Posterior vena cava (tissue), 2 donors: Measurements from ENCODE around the gene CYFIP2. TPM values are rescaled to one million over a fixed set of nuclear protein-coding genes. Genes with fewer than 3 reads are reported as not detected.
"Not testable (repeated sequence)": the region's sequence is repeated elsewhere in the genome, so short reads cannot be mapped to it uniquely, and the experiment has no call there.

ENCODE experiments used
- DNase-seq: peaks from one replicate; pipeline ENCODE4 v3.0.0-alpha.2; 2020; ENCODE audit warnings: low spot score
- intact Hi-C, 2 donors: fragments of 100-400 bp; cut with DNase I; formaldehyde crosslinking; loops; one replicate each; pipeline versions ENCODE4 v1.14.1 to v1.14.2; 2022 to 2023
- total RNA-seq, 2 donors: library from RNA; stranded (reverse); fragmentation: NEBNext Ultra II Directional; extraction: Animal tissue kit (Norgen Biotek cat#: 25700); gene quantifications; one replicate each; pipeline ENCODE4 v1.2.1, GENCODE V29; 2021
- donor health status: DM: yes; HTN: yes; CAD: no.
- donor health status: DM: yes; HTN: yes; CAD: no.

Gene CYFIP2
- total RNA-seq, 2 donors from 2014 or later = 96.6 to 109 TPM

- intact Hi-C loops = no loop called here
- DNase-seq = no peak
Observed at GRCh38 chr5:157400741-157401495, 135.0 kb downstream of the CYFIP2 start.

GRCh38 chr5:157415838-157416237 is 149.9 kb downstream of the CYFIP2 start:
- intact Hi-C loops = no loop called here

DNA sequence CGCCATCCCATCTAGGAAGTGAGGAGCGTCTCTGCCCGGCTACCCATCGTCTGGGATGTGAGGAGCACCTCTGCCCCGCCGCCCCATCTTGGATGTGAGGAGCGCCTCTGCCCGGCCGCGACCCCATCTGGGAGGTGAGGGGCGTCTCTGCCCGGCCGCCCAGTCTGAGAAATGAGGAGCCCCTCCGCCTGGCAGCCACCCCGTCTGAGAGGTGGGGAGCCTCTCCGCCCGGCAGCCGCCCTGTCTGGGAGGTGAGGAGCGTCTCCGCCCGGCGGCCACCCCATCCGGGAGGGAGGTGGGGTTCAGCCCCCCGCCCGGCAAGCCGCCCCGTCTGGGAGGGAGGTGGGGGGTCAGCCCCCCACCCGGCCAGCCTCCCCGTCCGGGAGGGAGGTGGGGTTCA is 153.6 kb downstream of the CYFIP2 start:
- intact Hi-C loops, DNase-seq: not testable (repeated sequence)

More at GRCh38 chr5:157415838-157416237, 149.9 kb downstream of the CYFIP2 start:
- DNase-seq = no peak

- DNase-seq, intact Hi-C loops: not testable (repeated sequence)
Observed at GRCh38 chr5:157429920-157430319, 164.0 kb downstream of the CYFIP2 start.

DNA sequence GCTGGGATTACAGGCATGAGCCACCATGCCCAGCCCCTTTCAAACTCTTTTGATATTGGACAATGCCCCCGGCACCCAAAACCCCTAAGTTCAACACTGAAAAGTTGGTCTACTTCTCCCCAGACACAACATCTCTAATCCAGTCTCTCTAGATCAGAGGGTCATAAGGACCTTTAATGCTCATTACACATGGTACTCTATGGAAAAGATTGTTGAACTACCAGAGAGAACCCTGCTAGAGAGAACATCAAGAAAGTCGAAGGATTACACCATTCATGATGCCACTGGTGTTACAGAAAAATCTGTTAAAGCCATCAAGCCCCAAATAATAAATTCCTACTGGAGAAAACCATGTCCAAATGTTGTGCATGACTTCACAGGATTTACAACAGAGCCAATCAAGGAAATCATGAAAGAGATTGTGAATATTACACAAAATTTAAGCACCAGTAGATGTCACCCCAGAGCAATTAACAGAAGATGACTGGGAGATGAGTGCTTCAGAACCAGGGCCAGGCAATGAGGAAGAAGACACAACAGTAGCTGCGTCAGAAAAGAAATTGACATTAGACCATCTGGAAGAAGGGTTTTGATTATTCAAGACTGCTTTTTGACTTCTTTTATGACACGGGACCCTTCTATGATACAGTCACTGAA is 165.7 kb downstream of the CYFIP2 start:
- intact Hi-C loops = no loop called here
- no peak for DNase-seq

DNA sequence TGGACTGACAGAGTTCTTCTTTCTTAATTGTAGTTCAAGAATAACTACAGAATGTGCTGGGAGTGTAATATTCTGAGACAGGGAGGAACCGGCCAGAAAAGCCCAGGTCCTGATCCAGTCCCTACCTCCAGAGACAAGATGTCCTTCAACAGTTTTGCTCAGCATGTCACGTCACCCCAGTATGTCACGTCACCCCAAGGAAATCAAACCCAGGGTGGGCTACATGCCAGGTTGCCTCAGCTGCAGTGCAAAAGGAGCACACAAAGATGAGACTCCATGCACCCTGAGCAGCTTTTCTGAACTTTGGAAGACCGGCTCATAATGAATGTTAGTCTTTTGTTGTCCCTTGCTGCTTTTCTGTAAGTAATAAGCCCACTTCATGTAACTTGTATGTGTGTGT is 168.2 kb downstream of the CYFIP2 start:
- intact Hi-C loops = no loop called here
- no peak for DNase-seq

DNA sequence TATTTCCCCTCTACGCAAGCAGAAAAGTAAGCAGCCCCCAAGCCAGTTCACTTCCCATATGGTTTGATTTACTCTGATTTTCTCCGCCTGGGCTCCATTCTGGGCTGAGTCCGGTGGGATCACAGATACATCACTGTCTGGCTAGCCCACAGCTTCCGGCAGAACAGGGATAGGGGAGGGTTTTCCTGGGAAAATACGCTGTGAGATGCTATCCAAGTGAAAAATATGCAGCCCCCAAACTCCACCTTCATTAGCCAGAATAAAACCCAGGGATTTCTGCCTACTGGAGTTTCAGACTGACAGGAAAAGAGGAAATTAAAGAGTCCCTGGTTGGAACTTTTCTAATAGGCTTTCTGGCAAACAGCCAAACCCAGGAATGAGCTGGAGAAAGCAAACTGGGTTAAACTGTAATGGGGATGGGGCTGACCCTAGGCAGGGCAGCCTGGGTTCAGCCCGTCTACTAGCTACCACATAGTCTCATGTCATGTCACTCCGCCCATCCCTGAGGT is 177.2 kb downstream of the CYFIP2 start:
- intact Hi-C loops = no loop called here
- no peak for DNase-seq

DNA sequence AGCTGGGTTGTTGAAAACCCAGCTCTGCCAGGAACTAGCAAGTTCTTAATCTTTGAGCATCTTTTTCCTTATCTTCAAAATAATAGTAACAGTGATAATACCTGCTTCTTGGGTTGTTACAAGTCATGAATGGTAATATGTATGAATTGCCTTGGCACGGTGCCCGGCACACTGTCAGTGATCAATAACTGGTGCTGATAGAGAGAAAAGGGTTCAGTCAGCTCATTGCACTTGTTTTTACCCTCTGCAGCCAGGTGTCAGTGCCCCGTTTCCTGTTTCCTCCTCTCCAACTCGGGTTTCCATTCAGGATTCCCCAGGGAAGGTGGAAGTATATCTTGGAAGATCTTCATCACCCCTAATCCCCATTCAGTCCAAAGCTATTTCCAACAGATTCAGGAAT is 178.3 kb downstream of the CYFIP2 start:
- no peak for DNase-seq
- intact Hi-C loops = no loop called here

Other genes starting within 250 kb of the CYFIP2 start
- under 1 TPM in 1 of 2 donors, not detected in 1; 0.19 TPM for gene HAVCR1, start 207.0 kb upstream of the CYFIP2 start, total RNA-seq
- gene HAVCR2, start 157.1 kb upstream of the CYFIP2 start, total RNA-seq = 10 to 100 TPM in 1 of 2 donors, 1 to 10 TPM in 1; 8.4 to 16.1 TPM
- 10 to 100 TPM; 10.5 to 14.2 TPM for gene MED7, start 123.3 kb upstream of the CYFIP2 start, total RNA-seq
- not detected for gene GARIN3, start 99.9 kb upstream of the CYFIP2 start, total RNA-seq
- 1 to 10 TPM; 1.2 to 2.6 TPM for gene ITK, start 85.3 kb upstream of the CYFIP2 start, total RNA-seq
- under 1 TPM; 0.37 to 0.52 TPM for gene NIPAL4, start 194.1 kb downstream of the CYFIP2 start, total RNA-seq